GM12801 (cell line): ENCODE results near the gene PHLDA2.

ENCODE experiments used
- TF ChIP-seq, protein P1 (sequence below): IDR thresholded peaks from one replicate; pipeline ENCODE4 v1.5.1; 2011; ENCODE audit warnings: control low read depth; ENCODE audit not compliant: insufficient read length; ENCODE audit errors: extremely low read depth

PHLDA2 gene

DNA sequence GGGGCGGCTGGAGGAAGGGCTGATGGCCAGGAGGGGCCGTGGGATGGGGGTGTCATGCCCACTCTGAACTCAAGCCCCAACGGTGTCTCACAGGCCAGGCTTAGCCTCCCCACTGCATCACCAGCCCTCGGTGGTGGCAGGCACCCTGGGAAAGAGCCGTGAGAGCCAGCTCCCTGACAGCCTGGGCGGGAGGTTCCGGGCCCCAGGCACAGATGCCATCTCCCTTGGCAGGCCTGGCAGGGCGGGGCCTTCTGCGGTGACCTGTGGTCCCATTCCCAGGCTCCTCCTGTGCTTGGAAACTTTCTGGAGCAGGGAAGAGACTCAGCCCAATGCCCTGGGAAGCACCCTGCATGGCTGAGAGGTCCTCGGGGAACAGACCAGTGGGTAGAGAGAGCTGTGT is 4.8 kb downstream of the PHLDA2 start:
- TF ChIP-seq, protein P1, sequence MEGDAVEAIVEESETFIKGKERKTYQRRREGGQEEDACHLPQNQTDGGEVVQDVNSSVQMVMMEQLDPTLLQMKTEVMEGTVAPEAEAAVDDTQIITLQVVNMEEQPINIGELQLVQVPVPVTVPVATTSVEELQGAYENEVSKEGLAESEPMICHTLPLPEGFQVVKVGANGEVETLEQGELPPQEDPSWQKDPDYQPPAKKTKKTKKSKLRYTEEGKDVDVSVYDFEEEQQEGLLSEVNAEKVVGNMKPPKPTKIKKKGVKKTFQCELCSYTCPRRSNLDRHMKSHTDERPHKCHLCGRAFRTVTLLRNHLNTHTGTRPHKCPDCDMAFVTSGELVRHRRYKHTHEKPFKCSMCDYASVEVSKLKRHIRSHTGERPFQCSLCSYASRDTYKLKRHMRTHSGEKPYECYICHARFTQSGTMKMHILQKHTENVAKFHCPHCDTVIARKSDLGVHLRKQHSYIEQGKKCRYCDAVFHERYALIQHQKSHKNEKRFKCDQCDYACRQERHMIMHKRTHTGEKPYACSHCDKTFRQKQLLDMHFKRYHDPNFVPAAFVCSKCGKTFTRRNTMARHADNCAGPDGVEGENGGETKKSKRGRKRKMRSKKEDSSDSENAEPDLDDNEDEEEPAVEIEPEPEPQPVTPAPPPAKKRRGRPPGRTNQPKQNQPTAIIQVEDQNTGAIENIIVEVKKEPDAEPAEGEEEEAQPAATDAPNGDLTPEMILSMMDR = no peak

DNA sequence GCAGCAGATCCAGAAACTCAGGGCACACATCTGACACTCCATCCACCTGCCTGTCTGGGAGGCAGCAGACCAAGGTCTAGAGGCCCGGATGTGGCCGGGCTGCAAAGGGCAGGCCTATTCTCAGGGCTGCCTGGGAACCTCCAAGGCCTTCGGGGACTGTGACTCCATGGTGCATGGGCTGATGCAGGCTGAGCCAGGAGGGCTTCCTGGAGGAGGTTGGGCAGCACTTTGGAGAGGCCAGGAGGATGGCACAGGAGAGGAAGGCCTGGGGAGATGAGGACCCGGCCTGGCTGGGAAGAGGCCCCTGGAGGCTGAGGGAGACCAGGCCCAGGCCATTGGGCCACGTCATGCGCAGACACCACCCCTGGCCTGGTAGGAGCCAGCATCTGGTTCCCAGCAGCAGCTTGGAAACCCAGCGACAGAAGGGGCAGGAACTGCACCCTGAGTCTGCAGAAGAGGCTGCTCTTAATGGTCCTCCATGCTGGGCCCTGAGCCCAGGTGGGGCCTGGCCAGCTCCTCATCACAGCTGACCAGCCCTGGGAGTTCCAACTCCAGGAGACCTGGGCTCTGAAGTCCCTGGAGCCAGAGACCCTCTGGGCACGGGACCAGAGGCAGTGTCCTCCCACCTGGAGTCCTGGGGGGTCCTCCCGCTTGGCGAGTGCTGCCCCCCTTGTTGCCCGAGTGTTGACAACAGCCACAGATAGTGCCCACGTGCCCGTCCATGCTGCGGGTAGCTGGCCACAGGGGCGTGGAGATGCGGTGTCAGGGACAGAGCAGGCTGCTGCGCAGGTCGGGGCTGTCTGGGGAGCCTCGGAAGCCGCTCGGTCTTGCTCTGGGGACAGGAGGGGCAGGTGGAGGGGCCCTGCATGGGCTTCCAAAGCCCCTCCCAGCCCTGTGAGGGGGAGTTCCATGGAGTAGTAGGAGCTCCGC is 5.5 kb downstream of the PHLDA2 start:
- TF ChIP-seq, protein P1 = no peak

- TF ChIP-seq, protein P1 = no peak
These were observed 6.6 kb downstream of the PHLDA2 start for GRCh38 chr11:2922655-2923054.

- TF ChIP-seq, protein P1 = no peak
These were observed 7.3 kb downstream of the PHLDA2 start for GRCh38 chr11:2921742-2922493.

GRCh38 chr11:2921261-2921660 is 8.0 kb downstream of the PHLDA2 start:
- TF ChIP-seq, protein P1 = no peak

DNA sequence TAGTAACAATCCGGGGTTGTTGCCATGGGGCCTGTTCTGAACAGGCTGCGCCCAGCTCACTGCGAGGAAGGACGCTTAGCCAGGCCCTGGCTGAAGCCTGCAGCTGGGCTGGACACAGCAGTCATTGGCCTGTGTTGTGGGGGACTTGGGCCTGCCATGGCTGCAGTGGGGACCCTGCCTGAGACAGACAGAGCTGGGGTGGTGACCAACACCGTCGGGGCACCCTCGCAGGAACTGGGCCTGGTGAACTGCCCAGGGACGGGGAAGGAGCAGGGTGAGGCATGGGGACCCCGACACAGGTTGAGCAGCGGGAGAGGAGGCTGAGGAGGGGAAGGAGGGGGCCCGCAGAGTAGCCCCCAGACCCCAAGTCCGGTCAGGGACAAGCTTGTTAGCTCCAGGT is 8.9 kb downstream of the PHLDA2 start:
- TF ChIP-seq, protein P1 = no peak

DNA sequence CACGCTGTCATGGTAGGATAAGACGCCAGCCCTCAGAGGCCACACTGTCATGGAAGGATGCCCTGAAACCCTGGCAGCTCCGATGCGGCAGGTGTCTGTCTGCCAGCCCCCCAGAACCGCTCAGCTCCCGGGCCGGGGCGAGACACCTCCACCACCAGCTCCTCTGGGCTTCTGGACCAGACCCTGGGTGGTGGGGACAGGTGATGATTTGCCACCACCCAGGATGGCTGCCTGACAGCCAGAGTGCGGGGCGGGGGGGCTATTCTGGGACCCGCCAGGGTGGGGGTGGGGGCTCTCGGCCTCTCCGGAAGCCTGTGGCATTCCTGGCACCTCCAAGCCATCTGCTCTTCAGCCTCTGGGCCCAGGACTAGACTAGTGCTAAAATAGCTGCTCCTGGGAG is 9.4 kb downstream of the PHLDA2 start:
- TF ChIP-seq, protein P1 = no peak
